Neural cell (in vitro differentiated cells): ENCODE measurements around the gene NOS1AP. TPM values are rescaled to one million over a fixed set of nuclear protein-coding genes. Genes with fewer than 3 reads are reported as not detected.

Source experiments
- H2AFZ ChIP-seq: fragments of 200-600, 300-800 bp; sonication (generic), shearing (Covaris generic); 2 replicates; pipeline ENCODE4 v1.6.0; 2014; ENCODE audit warnings: low read depth, mild to moderate bottlenecking, antibody characterized with exemption, low read length, moderate library complexity
- H3F3A ChIP-seq: fragments of 200-600 bp; shearing (Covaris generic); 2 replicates; pipeline ENCODE4 v1.6.1; 2016; ENCODE audit warnings: mild to moderate bottlenecking, moderate library complexity, mixed read lengths, antibody characterized with exemption, low read length; ENCODE audit not compliant: insufficient read depth, poor library complexity, severe bottlenecking
- H3K27ac ChIP-seq: fragments of 200-600, 300-800 bp; sonication (generic), shearing (Covaris generic); 2 replicates; pipeline ENCODE4 v1.5.1; 2014; ENCODE audit warnings: mild to moderate bottlenecking, low read length, moderate library complexity
- H3K27me3 ChIP-seq: fragments of 300-800, 200-600 bp; sonication (generic), shearing (Covaris generic); 2 replicates; pipeline ENCODE4 v1.6.0; 2014; ENCODE audit warnings: mild to moderate bottlenecking, low read depth, low read length, moderate library complexity; ENCODE audit not compliant: insufficient read depth
- H3K36me3 ChIP-seq: fragments of 300-800, 200-600 bp; sonication (generic), shearing (Covaris generic); 2 replicates; pipeline ENCODE4 v1.5.1; 2014; ENCODE audit warnings: mild to moderate bottlenecking, antibody characterized with exemption, low read length, moderate library complexity; ENCODE audit not compliant: insufficient read depth
- H3K4me2 ChIP-seq: fragments of 300-800, 200-600 bp; sonication (generic), shearing (Covaris generic); 2 replicates; pipeline ENCODE4 v1.6.0; 2014; ENCODE audit warnings: mild to moderate bottlenecking, low read length
- H3K4me3 ChIP-seq: fragments of 300-800, 200-600 bp; sonication (generic), shearing (Covaris generic); 2 replicates; pipeline ENCODE4 v1.5.1; 2014; ENCODE audit warnings: mild to moderate bottlenecking, low read length, moderate library complexity
- H3K79me2 ChIP-seq: fragments of 200-600 bp; shearing (Covaris generic); replicated peaks from 2 replicates; pipeline ENCODE4 v1.6.0; 2014; ENCODE audit warnings: mild to moderate bottlenecking, low read length, moderate library complexity; ENCODE audit not compliant: insufficient read depth
- H3K9ac ChIP-seq: fragments of 300-800, 200-600 bp; sonication (generic), shearing (Covaris generic); 2 replicates; pipeline ENCODE4 v1.6.1; 2016; ENCODE audit warnings: mild to moderate bottlenecking, low read length, mixed read lengths
- H3K9me2 ChIP-seq: fragments of 200-600 bp; shearing (Covaris generic); 2 replicates; pipeline ENCODE4 v1.6.1; 2016; ENCODE audit warnings: mild to moderate bottlenecking, low read length, mixed read lengths; ENCODE audit not compliant: insufficient read depth
- H3K9me3 ChIP-seq: fragments of 200-600, 300-800 bp; sonication (generic), shearing (Covaris generic); 2 replicates; pipeline ENCODE4 v1.6.1; 2016; ENCODE audit warnings: mild to moderate bottlenecking, mixed run types, low read length, moderate library complexity, mixed read lengths
- H4K20me1 ChIP-seq: fragments of 200-600 bp; shearing (Covaris generic); 2 replicates; pipeline ENCODE4 v1.6.1; 2016; ENCODE audit warnings: mild to moderate bottlenecking, mixed run types; ENCODE audit not compliant: insufficient read depth
- EP300 ChIP-seq: fragments of 450-650 bp; conservative IDR thresholded peaks from 2 replicates; pipeline ENCODE4 v1.6.1; 2014; ENCODE audit warnings: antibody characterized with exemption, mild to moderate bottlenecking, moderate library complexity; ENCODE audit not compliant: poor library complexity, severe bottlenecking
- EZH2 ChIP-seq: fragments of 200-600, 300-800 bp; shearing (Covaris generic), sonication (generic); IDR thresholded peaks from 2 replicates; pipeline ENCODE4 v1.6.1; 2014; ENCODE audit warnings: antibody characterized with exemption, low read length, borderline replicate concordance, mild to moderate bottlenecking; ENCODE audit not compliant: insufficient read depth, poor library complexity, severe bottlenecking
- MXI1 ChIP-seq: fragments of 450-650 bp; conservative IDR thresholded peaks from 2 replicates; pipeline ENCODE4 v1.6.1; 2014; ENCODE audit warnings: antibody characterized with exemption, mild to moderate bottlenecking; ENCODE audit not compliant: poor library complexity, severe bottlenecking
- POLR2AphosphoS5 ChIP-seq: IDR thresholded peaks from 2 replicates; pipeline ENCODE4 v1.6.1; 2012
- RAD21 ChIP-seq: fragments of 450-650 bp; conservative IDR thresholded peaks from 2 replicates; pipeline ENCODE4 v1.6.1; 2014; ENCODE audit warnings: antibody characterized with exemption, mild to moderate bottlenecking, moderate library complexity
- SMC3 ChIP-seq: fragments of 450-650 bp; conservative IDR thresholded peaks from 2 replicates; pipeline ENCODE4 v1.6.1; 2014; ENCODE audit warnings: antibody characterized with exemption, mild to moderate bottlenecking, moderate library complexity; ENCODE audit not compliant: poor library complexity
- TAF1 ChIP-seq: IDR thresholded peaks from 2 replicates; pipeline ENCODE4 v1.6.1; 2012; ENCODE audit warnings: low read depth
- polyA plus RNA-seq: library from polyadenylated mRNA; depleted of rRNA; stranded (reverse); fragments of >200 nt; gene quantifications from 2 replicates; pipeline ENCODE4 v1.2.3, GENCODE V29; 2014
- TF ChIP-seq, protein P1 (sequence below): fragments of 450-650 bp; IDR thresholded peaks from 2 replicates; pipeline ENCODE4 v1.5.1; 2014; ENCODE audit warnings: antibody characterized with exemption, mild to moderate bottlenecking, moderate library complexity; ENCODE audit not compliant: poor library complexity, severe bottlenecking
- TF ChIP-seq, protein P2 (sequence below): IDR thresholded peaks from 2 replicates; pipeline ENCODE4 v1.6.1; 2012; ENCODE audit warnings: borderline replicate concordance

The NOS1AP gene
- polyA plus RNA-seq, 1 donor from 2014 or later, result 5.3 TPM

DNA sequence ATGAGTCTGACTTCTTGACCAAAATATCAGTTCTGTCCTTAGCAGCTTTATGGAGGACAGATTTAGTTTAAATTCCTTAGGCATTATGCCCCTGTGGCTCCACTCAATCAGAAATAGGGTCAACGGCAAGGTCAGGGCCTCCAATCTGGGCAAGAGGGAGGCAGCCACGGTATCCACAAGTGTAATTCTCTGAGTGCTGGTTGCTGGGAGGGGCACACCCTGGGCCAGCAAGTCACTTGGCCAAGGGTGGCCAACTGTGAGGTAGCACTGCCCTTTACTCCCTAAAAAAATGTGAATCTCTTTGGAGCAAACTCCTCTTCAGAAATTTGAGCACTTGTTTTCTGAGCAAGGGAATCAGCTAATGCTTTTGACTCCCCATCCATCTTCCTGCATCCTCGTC lies 294.3 kb downstream of the NOS1AP start:
- H2AFZ ChIP-seq, result no peak overlapping the region
- no peak overlapping the region for H3K27ac ChIP-seq
- H3K9ac ChIP-seq, result no peak overlapping the region
- no peak overlapping the region for H3K4me2 ChIP-seq
- H3F3A ChIP-seq, result no peaks in the 10 kb centered on the region
- H3K36me3 ChIP-seq, result no peaks in the 10 kb centered on the region
- H3K27me3 ChIP-seq, result no peaks in the 10 kb centered on the region
- no peaks in the 10 kb centered on the region for H3K79me2 ChIP-seq
- no peak overlapping the region for H3K4me3 ChIP-seq
- TF ChIP-seq EZH2, result no peak
- TF ChIP-seq MXI1, result no peak
- TF ChIP-seq TAF1, result no peak
- TF ChIP-seq, protein P1, sequence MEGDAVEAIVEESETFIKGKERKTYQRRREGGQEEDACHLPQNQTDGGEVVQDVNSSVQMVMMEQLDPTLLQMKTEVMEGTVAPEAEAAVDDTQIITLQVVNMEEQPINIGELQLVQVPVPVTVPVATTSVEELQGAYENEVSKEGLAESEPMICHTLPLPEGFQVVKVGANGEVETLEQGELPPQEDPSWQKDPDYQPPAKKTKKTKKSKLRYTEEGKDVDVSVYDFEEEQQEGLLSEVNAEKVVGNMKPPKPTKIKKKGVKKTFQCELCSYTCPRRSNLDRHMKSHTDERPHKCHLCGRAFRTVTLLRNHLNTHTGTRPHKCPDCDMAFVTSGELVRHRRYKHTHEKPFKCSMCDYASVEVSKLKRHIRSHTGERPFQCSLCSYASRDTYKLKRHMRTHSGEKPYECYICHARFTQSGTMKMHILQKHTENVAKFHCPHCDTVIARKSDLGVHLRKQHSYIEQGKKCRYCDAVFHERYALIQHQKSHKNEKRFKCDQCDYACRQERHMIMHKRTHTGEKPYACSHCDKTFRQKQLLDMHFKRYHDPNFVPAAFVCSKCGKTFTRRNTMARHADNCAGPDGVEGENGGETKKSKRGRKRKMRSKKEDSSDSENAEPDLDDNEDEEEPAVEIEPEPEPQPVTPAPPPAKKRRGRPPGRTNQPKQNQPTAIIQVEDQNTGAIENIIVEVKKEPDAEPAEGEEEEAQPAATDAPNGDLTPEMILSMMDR, result no peak
- no peak for TF ChIP-seq EP300
- no peak for TF ChIP-seq POLR2AphosphoS5
- TF ChIP-seq SMC3, result no peak
- TF ChIP-seq, protein P2, sequence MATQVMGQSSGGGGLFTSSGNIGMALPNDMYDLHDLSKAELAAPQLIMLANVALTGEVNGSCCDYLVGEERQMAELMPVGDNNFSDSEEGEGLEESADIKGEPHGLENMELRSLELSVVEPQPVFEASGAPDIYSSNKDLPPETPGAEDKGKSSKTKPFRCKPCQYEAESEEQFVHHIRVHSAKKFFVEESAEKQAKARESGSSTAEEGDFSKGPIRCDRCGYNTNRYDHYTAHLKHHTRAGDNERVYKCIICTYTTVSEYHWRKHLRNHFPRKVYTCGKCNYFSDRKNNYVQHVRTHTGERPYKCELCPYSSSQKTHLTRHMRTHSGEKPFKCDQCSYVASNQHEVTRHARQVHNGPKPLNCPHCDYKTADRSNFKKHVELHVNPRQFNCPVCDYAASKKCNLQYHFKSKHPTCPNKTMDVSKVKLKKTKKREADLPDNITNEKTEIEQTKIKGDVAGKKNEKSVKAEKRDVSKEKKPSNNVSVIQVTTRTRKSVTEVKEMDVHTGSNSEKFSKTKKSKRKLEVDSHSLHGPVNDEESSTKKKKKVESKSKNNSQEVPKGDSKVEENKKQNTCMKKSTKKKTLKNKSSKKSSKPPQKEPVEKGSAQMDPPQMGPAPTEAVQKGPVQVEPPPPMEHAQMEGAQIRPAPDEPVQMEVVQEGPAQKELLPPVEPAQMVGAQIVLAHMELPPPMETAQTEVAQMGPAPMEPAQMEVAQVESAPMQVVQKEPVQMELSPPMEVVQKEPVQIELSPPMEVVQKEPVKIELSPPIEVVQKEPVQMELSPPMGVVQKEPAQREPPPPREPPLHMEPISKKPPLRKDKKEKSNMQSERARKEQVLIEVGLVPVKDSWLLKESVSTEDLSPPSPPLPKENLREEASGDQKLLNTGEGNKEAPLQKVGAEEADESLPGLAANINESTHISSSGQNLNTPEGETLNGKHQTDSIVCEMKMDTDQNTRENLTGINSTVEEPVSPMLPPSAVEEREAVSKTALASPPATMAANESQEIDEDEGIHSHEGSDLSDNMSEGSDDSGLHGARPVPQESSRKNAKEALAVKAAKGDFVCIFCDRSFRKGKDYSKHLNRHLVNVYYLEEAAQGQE, result no peak
- TF ChIP-seq RAD21, result no peak
- no peaks in the 10 kb centered on the region for H3K9me2 ChIP-seq
- no peaks in the 10 kb centered on the region for H4K20me1 ChIP-seq
- H3K9me3 ChIP-seq, result no peaks in the 10 kb centered on the region

DNA sequence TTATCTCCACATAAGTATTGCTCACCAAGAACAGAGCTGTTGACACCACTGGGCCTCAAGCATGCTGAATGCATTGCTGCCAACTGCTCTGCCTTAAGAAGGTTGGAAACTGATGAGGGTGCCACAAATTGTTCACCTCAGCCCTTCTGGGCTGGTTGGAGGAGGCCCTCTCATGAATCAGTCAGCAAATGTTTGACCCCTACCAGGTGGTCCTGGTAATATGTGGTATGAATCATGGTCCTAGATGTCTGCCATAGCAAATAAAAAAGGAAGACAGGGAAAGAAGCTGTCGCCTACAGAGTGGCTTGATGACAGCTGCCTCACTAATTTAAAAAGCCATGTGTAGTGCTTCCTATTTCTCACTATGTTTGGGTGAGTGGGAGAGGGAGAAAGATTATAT lies 295.0 kb downstream of the NOS1AP start:
- no peak overlapping the region for H3K4me2 ChIP-seq
- H3K27me3 ChIP-seq, result no peaks in the 10 kb centered on the region

More for the DNA sequence above, 295.0 kb downstream of the NOS1AP start:
- no peaks in the 10 kb centered on the region for H3K9me2 ChIP-seq
- H3K79me2 ChIP-seq, result no peaks in the 10 kb centered on the region
- no peak overlapping the region for H3K4me3 ChIP-seq
- no peak overlapping the region for H3K27ac ChIP-seq
- no peak overlapping the region for H2AFZ ChIP-seq
- H3K9ac ChIP-seq, result no peak overlapping the region
- TF ChIP-seq TAF1 (no peak), EP300 (no peak), EZH2 (no peak), MXI1 (no peak), RAD21 (no peak), SMC3 (no peak), POLR2AphosphoS5 (no peak)
- TF ChIP-seq, protein P1, result no peak
- H3F3A ChIP-seq, result no peaks in the 10 kb centered on the region
- no peaks in the 10 kb centered on the region for H4K20me1 ChIP-seq
- H3K36me3 ChIP-seq, result no peaks in the 10 kb centered on the region
- no peaks in the 10 kb centered on the region for H3K9me3 ChIP-seq
